Measurements from ENCODE around the gene HSD17B11. TPM values are rescaled to one million over a fixed set of nuclear protein-coding genes. Genes with fewer than 3 reads are reported as not detected.

HSD17B11 gene
- polyA plus RNA-seq, 1 donor from 2014 or later, result 2.2 TPM

DNA sequence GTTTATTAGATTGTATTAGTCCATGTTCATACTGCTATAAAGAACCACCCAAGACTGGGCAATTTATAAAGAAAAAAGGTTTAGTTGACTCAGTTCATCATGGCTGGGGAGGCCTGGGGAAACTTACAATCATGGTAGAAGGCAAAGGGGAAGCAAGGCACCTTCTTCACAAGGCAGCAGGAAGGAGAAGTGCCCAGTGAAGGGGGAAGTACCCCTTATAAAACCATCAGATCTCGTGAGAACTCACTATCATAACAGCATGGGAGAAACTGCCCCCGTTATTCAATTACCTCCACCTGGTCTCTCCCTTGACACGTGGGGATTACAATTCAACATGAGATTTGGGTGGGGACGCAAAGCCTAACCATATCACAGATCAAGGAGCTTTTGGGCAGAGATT lies 60.2 kb downstream of the HSD17B11 start:
- Histone ChIP-seq H3K9me3 (ENCODE audit: low read length) (no peaks in the 10 kb centered on the region), H3K4me3 (ENCODE audit: low read length) (no peak overlapping the region), H3K36me3 (ENCODE audit: insufficient read depth, low read length) (no peaks in the 10 kb centered on the region), H3F3A (ENCODE audit: insufficient read depth, low read length, poor library complexity, severe bottlenecking) (no peaks in the 10 kb centered on the region), H3K9me2 (ENCODE audit: insufficient read depth, low read length) (no peaks in the 10 kb centered on the region), H2AFZ (ENCODE audit: low read depth, low read length) (no peak overlapping the region), H3K9ac (ENCODE audit: low read length) (no peak overlapping the region), H3K27ac (ENCODE audit: low read length) (no peak overlapping the region), H4K20me1 (ENCODE audit: insufficient read depth) (no peaks in the 10 kb centered on the region), H3K27me3 (ENCODE audit: insufficient read depth, low read depth, low read length) (no peaks in the 10 kb centered on the region), H3K79me2 (replicated peaks; ENCODE audit: insufficient read depth, low read length) (no peaks in the 10 kb centered on the region), H3K4me2 (ENCODE audit: low read length) (no peak overlapping the region)
- TF ChIP-seq SMC3 (conservative IDR thresholded peaks at IDR 0.05; ENCODE audit: poor library complexity) (no peak), MXI1 (conservative IDR thresholded peaks at IDR 0.05; ENCODE audit: poor library complexity, severe bottlenecking) (no peak), EP300 (conservative IDR thresholded peaks at IDR 0.05; ENCODE audit: poor library complexity, severe bottlenecking) (no peak), RAD21 (conservative IDR thresholded peaks at IDR 0.05) (no peak), TAF1 (IDR thresholded peaks at IDR 0.05; ENCODE audit: low read depth) (no peak), POLR2AphosphoS5 (IDR thresholded peaks at IDR 0.05) (no peak), EZH2 (IDR thresholded peaks at IDR 0.05; ENCODE audit: borderline replicate concordance, insufficient read depth, low read length, poor library complexity, severe bottlenecking) (no peak), CTCF (IDR thresholded peaks at IDR 0.05; ENCODE audit: poor library complexity, severe bottlenecking) (no peak)
- TF ChIP-seq, protein P1, sequence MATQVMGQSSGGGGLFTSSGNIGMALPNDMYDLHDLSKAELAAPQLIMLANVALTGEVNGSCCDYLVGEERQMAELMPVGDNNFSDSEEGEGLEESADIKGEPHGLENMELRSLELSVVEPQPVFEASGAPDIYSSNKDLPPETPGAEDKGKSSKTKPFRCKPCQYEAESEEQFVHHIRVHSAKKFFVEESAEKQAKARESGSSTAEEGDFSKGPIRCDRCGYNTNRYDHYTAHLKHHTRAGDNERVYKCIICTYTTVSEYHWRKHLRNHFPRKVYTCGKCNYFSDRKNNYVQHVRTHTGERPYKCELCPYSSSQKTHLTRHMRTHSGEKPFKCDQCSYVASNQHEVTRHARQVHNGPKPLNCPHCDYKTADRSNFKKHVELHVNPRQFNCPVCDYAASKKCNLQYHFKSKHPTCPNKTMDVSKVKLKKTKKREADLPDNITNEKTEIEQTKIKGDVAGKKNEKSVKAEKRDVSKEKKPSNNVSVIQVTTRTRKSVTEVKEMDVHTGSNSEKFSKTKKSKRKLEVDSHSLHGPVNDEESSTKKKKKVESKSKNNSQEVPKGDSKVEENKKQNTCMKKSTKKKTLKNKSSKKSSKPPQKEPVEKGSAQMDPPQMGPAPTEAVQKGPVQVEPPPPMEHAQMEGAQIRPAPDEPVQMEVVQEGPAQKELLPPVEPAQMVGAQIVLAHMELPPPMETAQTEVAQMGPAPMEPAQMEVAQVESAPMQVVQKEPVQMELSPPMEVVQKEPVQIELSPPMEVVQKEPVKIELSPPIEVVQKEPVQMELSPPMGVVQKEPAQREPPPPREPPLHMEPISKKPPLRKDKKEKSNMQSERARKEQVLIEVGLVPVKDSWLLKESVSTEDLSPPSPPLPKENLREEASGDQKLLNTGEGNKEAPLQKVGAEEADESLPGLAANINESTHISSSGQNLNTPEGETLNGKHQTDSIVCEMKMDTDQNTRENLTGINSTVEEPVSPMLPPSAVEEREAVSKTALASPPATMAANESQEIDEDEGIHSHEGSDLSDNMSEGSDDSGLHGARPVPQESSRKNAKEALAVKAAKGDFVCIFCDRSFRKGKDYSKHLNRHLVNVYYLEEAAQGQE (IDR thresholded peaks at IDR 0.05; ENCODE audit: borderline replicate concordance), result no peak

- no peak overlapping the region for H3K9ac ChIP-seq (ENCODE audit: low read length)
- no peak overlapping the region for H3K4me2 ChIP-seq (ENCODE audit: low read length)
- no peak overlapping the region for H2AFZ ChIP-seq (ENCODE audit: low read depth, low read length)
- H3K9me3 ChIP-seq (ENCODE audit: low read length), result no peaks in the 10 kb centered on the region
- no peak overlapping the region for H3K27ac ChIP-seq (ENCODE audit: low read length)
- no peaks in the 10 kb centered on the region for H3K9me2 ChIP-seq (ENCODE audit: insufficient read depth, low read length)
- TF ChIP-seq EZH2 (IDR thresholded peaks at IDR 0.05; ENCODE audit: borderline replicate concordance, insufficient read depth, low read length, poor library complexity, severe bottlenecking) (no peak), TAF1 (IDR thresholded peaks at IDR 0.05; ENCODE audit: low read depth) (no peak), EP300 (conservative IDR thresholded peaks at IDR 0.05; ENCODE audit: poor library complexity, severe bottlenecking) (no peak), MXI1 (conservative IDR thresholded peaks at IDR 0.05; ENCODE audit: poor library complexity, severe bottlenecking) (no peak), CTCF (IDR thresholded peaks at IDR 0.05; ENCODE audit: poor library complexity, severe bottlenecking) (no peak), SMC3 (conservative IDR thresholded peaks at IDR 0.05; ENCODE audit: poor library complexity) (no peak), POLR2AphosphoS5 (IDR thresholded peaks at IDR 0.05) (no peak), RAD21 (conservative IDR thresholded peaks at IDR 0.05) (no peak)
- TF ChIP-seq, protein P1 (IDR thresholded peaks at IDR 0.05; ENCODE audit: borderline replicate concordance), result no peak
- H3K79me2 ChIP-seq (replicated peaks; ENCODE audit: insufficient read depth, low read length), result no peaks in the 10 kb centered on the region
- no peak overlapping the region for H3K4me3 ChIP-seq (ENCODE audit: low read length)
- H4K20me1 ChIP-seq (ENCODE audit: insufficient read depth), result no peaks in the 10 kb centered on the region
- no peaks in the 10 kb centered on the region for H3K36me3 ChIP-seq (ENCODE audit: insufficient read depth, low read length)
- no peaks in the 10 kb centered on the region for H3F3A ChIP-seq (ENCODE audit: insufficient read depth, low read length, poor library complexity, severe bottlenecking)
- H3K27me3 ChIP-seq (ENCODE audit: insufficient read depth, low read depth, low read length), result no peaks in the 10 kb centered on the region
These were observed 63.9 kb downstream of the HSD17B11 start for GRCh38 chr4:87327136-87327535.
